ENCODE results near the gene NSD1. TPM values are rescaled to one million over a fixed set of nuclear protein-coding genes. Genes with fewer than 3 reads are reported as not detected.

NSD1 gene
- total and polyA plus RNA-seq, 2 experiments from 2014 or later, result 26.6 to 28.8 TPM

GRCh38 chr5:177123789-177124485 lies 9.6 kb upstream of the NSD1 start:
- Histone ChIP-seq H3K9me3 (ENCODE audit: low read depth) (no peaks in the 10 kb centered on the region), H3K4me3 (no peak overlapping the region), H3K4me1 (ENCODE audit: insufficient read depth) (no peaks in the 10 kb centered on the region), H3K27me3 (no peaks in the 10 kb centered on the region), H3K27ac (no peak overlapping the region), H3K36me3 (replicated peaks; ENCODE audit: insufficient read depth, low read depth) (no peaks in the 10 kb centered on the region), H2AFZ (no peak overlapping the region), H3K9me2 (replicated peaks; ENCODE audit: insufficient read depth) (no peaks in the 10 kb centered on the region), H3K79me2 (no peaks in the 10 kb centered on the region), H3K4me2 (no peak overlapping the region), H4K20me1 (ENCODE audit: insufficient read depth, poor library complexity, severe bottlenecking) (no peaks in the 10 kb centered on the region)
- DNase-seq (ENCODE audit: low spot score), result no peak
- WGBS (ENCODE audit: low lambda C conversion rate, missing lambda C conversion rate), result 92% methylated on average over 15 of the region's 15 CpGs
- TF ChIP-seq EZH2 (IDR thresholded peaks at IDR 0.05; ENCODE audit: borderline replicate concordance), result no peak

GRCh38 chr5:177124486-177124991 lies 9.0 kb upstream of the NSD1 start:
- H3K4me1 ChIP-seq (ENCODE audit: insufficient read depth), result no peaks in the 10 kb centered on the region
- no peaks in the 10 kb centered on the region for H3K36me3 ChIP-seq (replicated peaks; ENCODE audit: insufficient read depth, low read depth)
- H3K79me2 ChIP-seq, result no peaks in the 10 kb centered on the region
- TF ChIP-seq CTCF (IDR thresholded peaks at IDR 0.05; ENCODE audit: poor library complexity), result no peak
- no peak for TF ChIP-seq EZH2phosphoT487 (IDR thresholded peaks at IDR 0.05; ENCODE audit: low read depth, severe bottlenecking, unreplicated experiment)
- no peak for TF ChIP-seq EZH2 (IDR thresholded peaks at IDR 0.05; ENCODE audit: borderline replicate concordance)
- H3K4me3 ChIP-seq, result no peak overlapping the region
- H3K9me2 ChIP-seq (replicated peaks; ENCODE audit: insufficient read depth), result no peaks in the 10 kb centered on the region
- no peak overlapping the region for H3K27ac ChIP-seq
- no peak overlapping the region for H3K4me2 ChIP-seq
- no peaks in the 10 kb centered on the region for H3K9me3 ChIP-seq (ENCODE audit: low read depth)
- H4K20me1 ChIP-seq (ENCODE audit: insufficient read depth, poor library complexity, severe bottlenecking), result no peaks in the 10 kb centered on the region
- 80% methylated on average over 4 of the region's 4 CpGs for WGBS (ENCODE audit: low lambda C conversion rate, missing lambda C conversion rate)
- DNase-seq (ENCODE audit: low spot score), result no peak
- H3K27me3 ChIP-seq, result no peaks in the 10 kb centered on the region
- H2AFZ ChIP-seq, result no peak overlapping the region

GRCh38 chr5:177126771-177127170 lies 6.8 kb upstream of the NSD1 start:
- no peak for DNase-seq (ENCODE audit: low spot score)
- H3K4me3 ChIP-seq, result no peak overlapping the region
- H3K4me1 ChIP-seq (ENCODE audit: insufficient read depth), result peaks cover 1% of the 10 kb centered on the region
- no peaks in the 10 kb centered on the region for H3K36me3 ChIP-seq (replicated peaks; ENCODE audit: insufficient read depth, low read depth)
- H3K9me2 ChIP-seq (replicated peaks; ENCODE audit: insufficient read depth), result no peaks in the 10 kb centered on the region
- no peaks in the 10 kb centered on the region for H3K79me2 ChIP-seq
- no peak overlapping the region for H3K4me2 ChIP-seq
- H2AFZ ChIP-seq, result no peak overlapping the region
- H3K9me3 ChIP-seq (ENCODE audit: low read depth), result no peaks in the 10 kb centered on the region
- WGBS (ENCODE audit: low lambda C conversion rate, missing lambda C conversion rate), result 94% methylated on average over 1 of the region's 1 CpG
- no peak overlapping the region for H3K27ac ChIP-seq
- H4K20me1 ChIP-seq (ENCODE audit: insufficient read depth, poor library complexity, severe bottlenecking), result no peaks in the 10 kb centered on the region
- H3K27me3 ChIP-seq, result no peaks in the 10 kb centered on the region
- TF ChIP-seq EZH2 (IDR thresholded peaks at IDR 0.05; ENCODE audit: borderline replicate concordance), result no peak

DNA sequence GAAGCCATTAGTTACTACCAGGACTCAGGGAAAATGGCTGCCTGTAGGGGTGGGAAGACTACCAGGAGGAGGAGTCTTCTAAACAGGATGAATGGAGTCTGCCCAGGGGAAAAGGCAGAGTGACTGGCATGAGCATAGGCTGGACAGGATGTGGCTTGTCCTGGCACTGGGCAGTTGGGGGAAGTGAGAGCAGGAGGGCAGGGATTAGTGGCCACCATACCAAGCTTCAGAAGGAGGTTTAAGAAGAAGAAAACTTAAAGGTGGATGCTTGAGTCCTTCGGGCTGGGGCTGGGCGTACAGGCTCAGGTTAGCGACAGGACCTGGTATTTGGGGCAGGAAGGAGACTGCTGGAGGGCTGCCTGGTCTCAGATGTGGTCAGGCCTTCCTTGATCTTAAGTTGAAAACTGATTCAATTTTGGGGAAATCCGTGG lies 5.0 kb upstream of the NSD1 start:
- no peak overlapping the region for H2AFZ ChIP-seq

More for the DNA sequence above, 5.0 kb upstream of the NSD1 start:
- H3K27me3 ChIP-seq, result no peaks in the 10 kb centered on the region
- DNase-seq (ENCODE audit: low spot score), result no peak
- H3K4me1 ChIP-seq (ENCODE audit: insufficient read depth), result peaks cover 14% of the 10 kb centered on the region
- TF ChIP-seq CTCF (IDR thresholded peaks at IDR 0.05; ENCODE audit: poor library complexity), result no peak
- TF ChIP-seq EZH2phosphoT487 (IDR thresholded peaks at IDR 0.05; ENCODE audit: low read depth, severe bottlenecking, unreplicated experiment), result no peak
- no peak for TF ChIP-seq EZH2 (IDR thresholded peaks at IDR 0.05; ENCODE audit: borderline replicate concordance)
- WGBS (ENCODE audit: low lambda C conversion rate, missing lambda C conversion rate), result 95% methylated on average over 4 of the region's 4 CpGs
- H3K4me2 ChIP-seq, result no peak overlapping the region
- H3K4me3 ChIP-seq, result no peak overlapping the region
- no peaks in the 10 kb centered on the region for H3K79me2 ChIP-seq
- no peaks in the 10 kb centered on the region for H3K36me3 ChIP-seq (replicated peaks; ENCODE audit: insufficient read depth, low read depth)
- H3K9me2 ChIP-seq (replicated peaks; ENCODE audit: insufficient read depth), result no peaks in the 10 kb centered on the region
- no peaks in the 10 kb centered on the region for H3K9me3 ChIP-seq (ENCODE audit: low read depth)
- no peaks in the 10 kb centered on the region for H4K20me1 ChIP-seq (ENCODE audit: insufficient read depth, poor library complexity, severe bottlenecking)
- no peak overlapping the region for H3K27ac ChIP-seq
